GM10847 (cell line): ENCODE data around the gene KLF11.

ENCODE experiments used
- POLR2A ChIP-seq: IDR thresholded peaks from 2 replicates; pipeline ENCODE4 v1.6.1; 2011; ENCODE audit not compliant: insufficient read length; ENCODE audit errors: extremely low read depth

The KLF11 gene

GRCh38 chr2:10083046-10083445 lies 39.7 kb downstream of the KLF11 start:
- TF ChIP-seq POLR2A = no peak

- TF ChIP-seq POLR2A = no peak
Observed at GRCh38 chr2:10083692-10084211, 40.4 kb downstream of the KLF11 start.

GRCh38 chr2:10084223-10084865 lies 41.0 kb downstream of the KLF11 start:
- no peak for TF ChIP-seq POLR2A

- TF ChIP-seq POLR2A = no peak
Observed at GRCh38 chr2:10085043-10085667, 41.8 kb downstream of the KLF11 start.

- no peak for TF ChIP-seq POLR2A
Observed at GRCh38 chr2:10085668-10086059, 42.3 kb downstream of the KLF11 start.

- TF ChIP-seq POLR2A = no peak
Observed at GRCh38 chr2:10086950-10087349, 43.6 kb downstream of the KLF11 start.

- no peak for TF ChIP-seq POLR2A
Observed at GRCh38 chr2:10087360-10087759, 44.0 kb downstream of the KLF11 start.

GRCh38 chr2:10089565-10090190 lies 46.3 kb downstream of the KLF11 start:
- no peak for TF ChIP-seq POLR2A

GRCh38 chr2:10091182-10091888 lies 48.0 kb downstream of the KLF11 start:
- no peak for TF ChIP-seq POLR2A

- no peak for TF ChIP-seq POLR2A
Observed at GRCh38 chr2:10094271-10094814, 51.0 kb downstream of the KLF11 start.

- TF ChIP-seq POLR2A = no peak
Observed at GRCh38 chr2:10095175-10095574, 51.8 kb downstream of the KLF11 start.

- no peak for TF ChIP-seq POLR2A
Observed at GRCh38 chr2:10096641-10097040, 53.3 kb downstream of the KLF11 start.

GRCh38 chr2:10097352-10098148 lies 54.2 kb downstream of the KLF11 start:
- TF ChIP-seq POLR2A = no peak

- no peak for TF ChIP-seq POLR2A
Observed at GRCh38 chr2:10101491-10101890, 58.1 kb downstream of the KLF11 start.

- TF ChIP-seq POLR2A = no peak
Observed at GRCh38 chr2:10103179-10103578, 59.8 kb downstream of the KLF11 start.
